AG04449 (cell line): ENCODE results near the gene KRT3.

ENCODE experiments used
- CTCF ChIA-PET: fragments of 350-600 bp; formaldehyde crosslinking; extraction: SDS; loops from one replicate; lab custom pipeline; 2021; ENCODE audit warnings: antibody characterized with exemption; lab: Yijun Ruan, JAX
- POLR2A ChIA-PET: fragments of 400-600, 350-600 bp; formaldehyde crosslinking; extraction: SDS; loops from one replicate; lab custom pipeline; 2020; ENCODE audit warnings: antibody characterized with exemption, inconsistent platforms; lab: Yijun Ruan, JAX
- DNase-seq: peaks from one replicate; pipeline ENCODE4 v3.0.0-alpha.2; 2010; ENCODE audit warnings: low read depth, low spot score
- H3K4me3 ChIP-seq: 2 replicates; pipeline ENCODE4 v1.5.1; 2011; ENCODE audit warnings: low read depth, mild to moderate bottlenecking, control low read depth, low read length
- CTCF ChIP-seq: IDR thresholded peaks from one replicate; pipeline ENCODE4 v1.5.1; 2011; ENCODE audit warnings: mild to moderate bottlenecking, moderate library complexity, low read length, control low read depth, inconsistent platforms; ENCODE audit not compliant: insufficient read depth; ENCODE audit errors: missing control alignments

KRT3 gene

GRCh38 chr12:52809166-52809565, 13.2 kb upstream of the KRT3 start:
- TF ChIP-seq CTCF, result no peak
- no peak for DNase-seq
- POLR2A ChIA-PET, result no interaction called here
- CTCF ChIA-PET, result no interaction called here
- H3K4me3 ChIP-seq, result no peak overlapping the region

GRCh38 chr12:52808573-52809160, 12.8 kb upstream of the KRT3 start:
- ChIA-PET CTCF (interaction anchor here (1.2 kb wide), 1 partner anchor 77 kb away, joined by 3 read pairs; no protein-coding TSS in a partner anchor), POLR2A (no interaction called here)
- no peak for DNase-seq
- no peak overlapping the region for H3K4me3 ChIP-seq
- no peak for TF ChIP-seq CTCF

GRCh38 chr12:52807544-52808470, 11.9 kb upstream of the KRT3 start:
- ChIA-PET POLR2A (no interaction called here), CTCF (interaction anchor here (1.2 kb wide), 1 partner anchor 77 kb away, joined by 3 read pairs; no protein-coding TSS in a partner anchor)
- DNase-seq, result no peak
- TF ChIP-seq CTCF, result no peak
- no peak overlapping the region for H3K4me3 ChIP-seq

GRCh38 chr12:52806821-52807543, 11.1 kb upstream of the KRT3 start:
- POLR2A ChIA-PET, result no interaction called here
- no peak overlapping the region for H3K4me3 ChIP-seq
- TF ChIP-seq CTCF, result no peak
- no peak for DNase-seq
- CTCF ChIA-PET, result no interaction called here

- no peak for DNase-seq
- CTCF ChIA-PET, result no interaction called here
- no peak overlapping the region for H3K4me3 ChIP-seq
- no peak for TF ChIP-seq CTCF
- POLR2A ChIA-PET, result no interaction called here
Observed at GRCh38 chr12:52806169-52806811, 10.4 kb upstream of the KRT3 start.

GRCh38 chr12:52805739-52806138, 9.8 kb upstream of the KRT3 start:
- POLR2A ChIA-PET, result interaction anchor here (0.6 kb wide), 1 partner anchor 1684 kb away, joined by 3 read pairs; no protein-coding TSS in a partner anchor

More at GRCh38 chr12:52805739-52806138, 9.8 kb upstream of the KRT3 start:
- H3K4me3 ChIP-seq, result no peak overlapping the region
- TF ChIP-seq CTCF, result no peak
- DNase-seq, result no peak
- CTCF ChIA-PET, result no interaction called here
